ENCODE data around the gene IL1RAPL2. TPM values are rescaled to one million over a fixed set of nuclear protein-coding genes. Genes with fewer than 3 reads are reported as not detected.
"Not testable (repeated sequence)": the region's sequence is repeated elsewhere in the genome, so short reads cannot be mapped to it uniquely, and the experiment has no call there.

Gene IL1RAPL2
- total RNA-seq, 2 experiments from 2014 or later: not detected

GRCh38 chrX:104641176-104641575 is 75.2 kb downstream of the IL1RAPL2 start:
- H3K9me3 Mint-ChIP-seq: peaks cover 5% of the 10 kb centered on the region
- H3K4me1 Mint-ChIP-seq: no peaks in the 10 kb centered on the region
- no peak overlapping the region for H3K27ac Mint-ChIP-seq
- CTCF ChIA-PET: no interaction called here
- H3K27me3 Mint-ChIP-seq: no peaks in the 10 kb centered on the region
- no peak overlapping the region for H3K4me3 Mint-ChIP-seq
- POLR2A ChIA-PET: no interaction called here
- no peak for DNase-seq
- no peaks in the 10 kb centered on the region for H3K36me3 Mint-ChIP-seq (ENCODE audit: low read depth)

DNA sequence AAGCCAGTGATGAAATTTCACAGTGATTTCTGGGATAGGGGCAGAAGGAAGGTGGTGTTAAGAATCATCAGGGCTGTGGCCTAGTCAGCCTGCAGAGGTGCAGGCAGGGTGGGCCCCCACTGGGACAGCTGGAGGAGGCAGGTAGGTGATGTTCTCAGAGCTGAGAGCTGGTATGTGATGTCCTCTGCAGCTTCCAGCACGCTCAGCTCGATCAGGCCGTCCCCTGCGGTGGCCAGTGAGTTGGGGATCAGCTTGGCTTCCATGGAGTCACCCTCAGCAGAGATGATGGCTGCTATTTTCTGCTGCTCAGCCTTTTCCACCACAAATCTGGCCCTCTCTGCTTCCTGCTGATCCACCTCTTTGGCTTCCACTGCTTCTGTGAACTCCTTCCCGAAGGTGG is 81.1 kb downstream of the IL1RAPL2 start:
- Mint-ChIP-seq H3K36me3 (ENCODE audit: low read depth) (no peaks in the 10 kb centered on the region), H3K4me3 (no peak overlapping the region), H3K27ac (no peak overlapping the region), H3K4me1 (no peaks in the 10 kb centered on the region), H3K9me3 (peaks cover 5% of the 10 kb centered on the region), H3K27me3 (no peaks in the 10 kb centered on the region)
- CTCF ChIA-PET: no interaction called here
- POLR2A ChIA-PET: no interaction called here
- DNase-seq: no peak

DNA sequence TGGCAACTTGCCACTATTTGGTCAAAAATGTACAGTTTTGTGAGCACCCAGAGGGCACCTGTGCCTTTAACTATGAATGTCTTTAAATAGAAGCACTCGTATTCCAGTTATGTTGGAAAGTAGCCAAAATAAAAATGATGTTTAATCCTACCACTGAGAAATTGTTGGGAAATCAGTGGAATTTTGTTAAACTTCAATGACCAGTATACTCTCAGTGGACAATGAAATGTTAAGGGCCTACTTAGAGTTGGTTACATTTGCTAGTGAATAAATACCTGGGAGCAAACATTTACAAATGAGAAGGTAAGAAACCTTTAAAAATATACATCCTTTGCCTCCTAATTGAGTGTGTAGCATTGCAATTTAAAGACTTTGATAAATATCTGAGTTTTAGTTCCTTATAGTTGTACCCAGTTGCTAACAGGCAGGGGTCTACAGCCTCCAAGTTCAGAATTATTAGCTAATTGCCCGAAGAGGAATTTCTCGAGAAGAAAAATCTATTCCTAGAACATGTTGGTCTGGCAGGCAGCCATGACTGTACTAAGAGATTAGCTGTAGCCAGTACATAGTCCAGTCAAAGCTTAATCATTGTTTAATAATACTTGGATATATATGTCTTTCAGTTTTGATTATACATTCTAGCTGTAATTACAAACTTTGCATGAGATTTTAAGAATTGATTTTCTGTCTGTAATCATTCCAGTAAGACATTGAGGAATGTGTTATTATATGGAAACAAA is 93.2 kb downstream of the IL1RAPL2 start:
- H3K4me3 Mint-ChIP-seq: no peak overlapping the region
- CTCF ChIA-PET: no interaction called here
- no peak for DNase-seq
- H3K9me3 Mint-ChIP-seq: no peaks in the 10 kb centered on the region
- no peaks in the 10 kb centered on the region for H3K4me1 Mint-ChIP-seq
- no peak overlapping the region for H3K27ac Mint-ChIP-seq
- no peaks in the 10 kb centered on the region for H3K36me3 Mint-ChIP-seq (ENCODE audit: low read depth)
- H3K27me3 Mint-ChIP-seq: no peaks in the 10 kb centered on the region
- POLR2A ChIA-PET: no interaction called here

DNA sequence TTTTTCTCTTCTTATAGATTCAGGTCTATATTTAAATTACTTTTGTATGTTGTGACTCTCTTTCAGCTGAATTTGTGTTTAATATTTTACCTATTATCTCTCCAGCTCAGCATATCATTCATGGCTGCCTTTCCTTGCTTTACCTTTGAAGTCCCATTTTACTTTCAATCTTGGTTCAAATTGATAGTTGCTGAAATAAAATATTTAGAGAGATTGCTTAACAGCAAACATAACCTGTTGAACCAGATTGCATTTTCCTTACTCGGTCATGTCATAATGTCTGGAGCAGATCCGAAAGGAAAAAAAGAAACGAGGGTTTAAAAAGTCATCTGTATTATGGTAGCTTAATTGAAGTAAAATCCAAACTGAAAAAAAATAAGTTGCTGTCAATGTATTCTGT is 94.1 kb downstream of the IL1RAPL2 start:
- DNase-seq: no peak
- Mint-ChIP-seq H3K36me3 (ENCODE audit: low read depth) (no peaks in the 10 kb centered on the region), H3K27ac (no peak overlapping the region), H3K9me3 (no peaks in the 10 kb centered on the region), H3K4me1 (no peaks in the 10 kb centered on the region), H3K4me3 (no peak overlapping the region), H3K27me3 (no peaks in the 10 kb centered on the region)
- CTCF ChIA-PET: no interaction called here
- POLR2A ChIA-PET: no interaction called here

DNA sequence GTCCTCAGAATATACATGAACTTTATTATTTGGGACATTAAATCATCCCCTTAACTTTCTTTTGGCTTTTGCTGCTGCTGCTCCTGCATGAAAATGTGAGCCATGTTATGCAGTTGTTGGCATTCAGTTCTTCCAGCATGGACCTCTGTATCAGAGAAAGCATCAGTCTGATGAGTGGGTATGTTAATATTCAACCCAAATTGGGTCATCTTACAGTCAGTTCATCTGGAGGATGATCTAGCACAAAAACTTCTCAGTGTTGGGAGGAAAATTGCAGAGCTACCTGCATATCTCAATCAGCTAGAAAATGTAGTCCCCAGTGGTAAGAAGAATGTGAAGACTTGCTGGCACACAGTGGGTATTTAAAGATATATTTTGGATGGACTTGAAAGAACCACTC is 96.7 kb downstream of the IL1RAPL2 start:
- H3K4me1 Mint-ChIP-seq: no peaks in the 10 kb centered on the region
- no peaks in the 10 kb centered on the region for H3K27me3 Mint-ChIP-seq
- H3K27ac Mint-ChIP-seq: no peak overlapping the region
- ChIA-PET CTCF (no interaction called here), POLR2A (no interaction called here)
- DNase-seq: no peak
- H3K9me3 Mint-ChIP-seq: no peaks in the 10 kb centered on the region
- no peak overlapping the region for H3K4me3 Mint-ChIP-seq
- no peaks in the 10 kb centered on the region for H3K36me3 Mint-ChIP-seq (ENCODE audit: low read depth)

DNA sequence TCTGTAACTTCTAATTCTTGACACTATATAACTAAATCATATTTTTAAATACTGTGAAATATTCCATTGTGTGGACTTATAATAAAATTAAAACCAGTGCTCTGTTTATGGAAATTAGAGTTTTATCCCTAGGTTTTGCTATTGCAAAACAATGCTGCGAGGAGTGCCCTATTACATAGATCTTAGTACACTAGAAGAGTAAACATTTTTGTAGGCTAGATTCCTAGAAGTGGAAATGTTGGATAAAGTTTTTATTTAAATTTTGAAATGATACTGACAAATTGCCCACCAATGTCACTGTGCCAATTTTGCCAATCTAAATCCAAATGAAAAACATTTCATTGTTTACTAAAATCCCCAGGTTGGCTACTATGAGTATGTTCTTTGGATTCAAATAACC is 99.7 kb downstream of the IL1RAPL2 start:
- Mint-ChIP-seq H3K4me1 (no peaks in the 10 kb centered on the region), H3K4me3 (no peak overlapping the region), H3K27me3 (no peaks in the 10 kb centered on the region), H3K9me3 (no peaks in the 10 kb centered on the region), H3K36me3 (ENCODE audit: low read depth) (no peaks in the 10 kb centered on the region), H3K27ac (no peak overlapping the region)
- POLR2A ChIA-PET: no interaction called here
- no peak for DNase-seq
- CTCF ChIA-PET: no interaction called here

GRCh38 chrX:104668550-104668949 is 102.6 kb downstream of the IL1RAPL2 start:
- H3K27ac Mint-ChIP-seq: no peak overlapping the region
- no peaks in the 10 kb centered on the region for H3K9me3 Mint-ChIP-seq
- no peak overlapping the region for H3K4me3 Mint-ChIP-seq
- CTCF ChIA-PET: no interaction called here
- no peak for DNase-seq
- POLR2A ChIA-PET: no interaction called here
- no peaks in the 10 kb centered on the region for H3K4me1 Mint-ChIP-seq
- no peaks in the 10 kb centered on the region for H3K27me3 Mint-ChIP-seq
- H3K36me3 Mint-ChIP-seq (ENCODE audit: low read depth): no peaks in the 10 kb centered on the region

DNA sequence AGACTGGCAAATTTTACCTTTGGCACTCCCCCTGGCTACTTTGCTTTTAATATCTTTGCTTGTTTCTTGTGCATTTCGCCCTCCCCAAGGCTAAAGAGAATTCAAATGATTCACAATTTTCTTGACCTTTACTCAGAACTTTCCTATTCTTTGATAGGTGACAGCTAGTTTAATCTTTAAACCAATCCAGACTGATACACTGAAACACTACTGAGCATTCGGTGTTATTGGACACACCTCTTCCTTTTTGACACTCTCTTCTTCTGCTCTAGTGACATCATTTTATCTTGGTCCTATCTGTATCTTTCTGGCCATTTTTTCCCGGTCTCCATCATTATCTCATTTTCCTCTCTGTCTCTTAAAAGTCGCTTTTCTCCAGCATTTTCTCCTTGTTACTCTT is 103.1 kb downstream of the IL1RAPL2 start:
- Mint-ChIP-seq H3K9me3 (no peaks in the 10 kb centered on the region), H3K4me1 (no peaks in the 10 kb centered on the region), H3K27ac (no peak overlapping the region), H3K27me3 (no peaks in the 10 kb centered on the region), H3K4me3 (no peak overlapping the region), H3K36me3 (ENCODE audit: low read depth) (no peaks in the 10 kb centered on the region)
- no peak for DNase-seq
- POLR2A ChIA-PET: no interaction called here
- CTCF ChIA-PET: no interaction called here

- H3K4me1 Mint-ChIP-seq: no peaks in the 10 kb centered on the region
- H3K4me3 Mint-ChIP-seq: no peak overlapping the region
- no peak for DNase-seq
- H3K9me3 Mint-ChIP-seq: no peaks in the 10 kb centered on the region
- H3K36me3 Mint-ChIP-seq (ENCODE audit: low read depth): no peaks in the 10 kb centered on the region
- CTCF ChIA-PET: no interaction called here
- H3K27ac Mint-ChIP-seq: no peak overlapping the region
- POLR2A ChIA-PET: no interaction called here
- H3K27me3 Mint-ChIP-seq: no peaks in the 10 kb centered on the region
These were observed 104.1 kb downstream of the IL1RAPL2 start for GRCh38 chrX:104670051-104670450.

DNA sequence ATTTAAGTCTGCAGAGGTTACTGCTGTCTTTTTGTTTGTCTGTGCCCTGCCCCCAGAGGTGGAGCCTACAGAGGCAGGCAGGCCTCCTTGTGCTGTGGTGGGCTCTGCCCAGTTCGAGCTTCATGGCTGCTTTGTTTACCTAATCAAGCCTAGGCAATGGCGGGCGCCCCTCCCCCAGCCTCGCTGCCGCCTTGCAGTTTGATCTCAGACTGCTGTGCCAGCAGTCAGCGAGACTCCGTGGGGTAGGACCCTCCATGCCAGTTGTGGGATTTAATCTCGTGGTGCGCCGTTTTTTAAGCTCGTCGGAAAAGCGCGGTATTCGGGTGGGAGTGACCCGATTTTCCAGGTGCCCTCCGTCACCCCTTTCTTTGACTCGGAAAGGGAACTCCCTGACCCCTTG is 111.5 kb downstream of the IL1RAPL2 start:
- H3K36me3 Mint-ChIP-seq (ENCODE audit: low read depth); CTCF ChIA-PET; DNase-seq: not testable (repeated sequence)

GRCh38 chrX:104679175-104679574 is 113.2 kb downstream of the IL1RAPL2 start:
- no peaks in the 10 kb centered on the region for H3K36me3 Mint-ChIP-seq (ENCODE audit: low read depth)
- H3K4me3 Mint-ChIP-seq: no peak overlapping the region
- no peak for DNase-seq
- H3K4me1 Mint-ChIP-seq: no peaks in the 10 kb centered on the region
- no peaks in the 10 kb centered on the region for H3K27me3 Mint-ChIP-seq
- no peak overlapping the region for H3K27ac Mint-ChIP-seq
- H3K9me3 Mint-ChIP-seq: no peaks in the 10 kb centered on the region
- ChIA-PET CTCF (no interaction called here), POLR2A (no interaction called here)

More for the DNA sequence above, 111.5 kb downstream of the IL1RAPL2 start:
- H3K9me3 Mint-ChIP-seq, H3K4me1 Mint-ChIP-seq, H3K27ac Mint-ChIP-seq, H3K4me3 Mint-ChIP-seq, POLR2A ChIA-PET, H3K27me3 Mint-ChIP-seq: not testable (repeated sequence)

DNA sequence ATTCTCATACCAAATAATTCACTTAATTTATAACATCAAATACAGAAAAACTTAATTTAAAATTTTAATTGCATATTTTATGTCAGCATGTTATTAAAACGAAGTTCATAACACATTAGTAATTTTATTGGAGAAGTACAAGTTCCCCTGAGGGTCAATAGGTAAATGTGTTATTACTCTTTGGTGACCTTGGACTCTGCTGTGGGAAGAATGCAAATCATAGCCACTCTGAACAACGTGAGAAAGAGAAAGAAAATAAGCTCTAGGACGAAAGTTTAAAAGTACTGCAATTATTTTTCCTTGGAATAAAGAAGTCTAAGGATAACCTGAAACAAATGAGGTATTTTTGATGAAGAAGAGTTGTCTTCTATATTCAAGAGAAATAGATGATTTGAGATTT is 115.2 kb downstream of the IL1RAPL2 start:
- ChIA-PET POLR2A (no interaction called here), CTCF (no interaction called here)
- H3K27ac Mint-ChIP-seq: no peak overlapping the region
- H3K27me3 Mint-ChIP-seq: no peaks in the 10 kb centered on the region
- no peaks in the 10 kb centered on the region for H3K36me3 Mint-ChIP-seq (ENCODE audit: low read depth)
- DNase-seq: no peak
- no peaks in the 10 kb centered on the region for H3K4me1 Mint-ChIP-seq
- H3K9me3 Mint-ChIP-seq: no peaks in the 10 kb centered on the region
- H3K4me3 Mint-ChIP-seq: no peak overlapping the region

DNA sequence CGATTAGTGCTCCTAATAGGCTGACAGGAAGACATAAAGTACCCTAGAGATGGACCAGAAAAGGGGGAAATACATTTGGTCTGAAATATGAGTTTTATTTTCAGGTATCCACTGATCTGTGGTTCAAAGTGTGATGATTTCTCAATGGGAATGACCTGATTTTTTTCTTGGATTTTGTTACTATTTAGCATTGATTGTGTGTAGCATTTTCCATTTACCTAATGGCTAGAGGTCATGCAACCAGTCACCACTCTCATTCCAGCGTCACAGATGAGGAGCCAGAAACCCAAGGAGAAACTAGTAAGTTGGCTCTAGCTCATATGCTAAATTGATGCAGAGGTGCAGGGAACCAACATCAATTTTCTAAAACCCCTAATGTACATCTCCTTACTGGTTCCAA is 118.1 kb downstream of the IL1RAPL2 start:
- H3K27ac Mint-ChIP-seq: no peak overlapping the region
- POLR2A ChIA-PET: no interaction called here
- no peaks in the 10 kb centered on the region for H3K27me3 Mint-ChIP-seq
- H3K4me1 Mint-ChIP-seq: no peaks in the 10 kb centered on the region
- no peaks in the 10 kb centered on the region for H3K9me3 Mint-ChIP-seq
- DNase-seq: no peak
- no peak overlapping the region for H3K4me3 Mint-ChIP-seq
- no peaks in the 10 kb centered on the region for H3K36me3 Mint-ChIP-seq (ENCODE audit: low read depth)
- CTCF ChIA-PET: no interaction called here

DNA sequence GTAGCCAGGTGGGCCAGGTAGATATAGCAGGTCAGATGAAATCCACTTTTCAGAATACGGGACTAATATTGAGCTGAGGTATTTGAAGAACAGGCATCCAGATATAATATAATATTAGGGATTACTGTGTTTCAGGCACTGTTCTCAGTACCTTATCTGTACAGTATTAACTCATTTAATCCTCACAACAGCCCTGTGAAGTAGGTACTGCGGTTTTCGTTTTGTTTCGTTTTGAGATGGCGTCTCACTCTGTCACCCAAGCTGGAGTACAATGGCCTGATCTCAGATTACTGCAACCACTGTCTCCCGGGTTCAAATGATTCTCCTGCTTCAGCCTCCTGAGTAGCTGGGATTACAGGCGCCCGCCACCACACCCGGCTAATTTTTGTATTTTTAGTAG is 129.6 kb downstream of the IL1RAPL2 start:
- Mint-ChIP-seq H3K4me1 (no peaks in the 10 kb centered on the region), H3K4me3 (no peak overlapping the region), H3K36me3 (ENCODE audit: low read depth) (no peaks in the 10 kb centered on the region), H3K9me3 (no peaks in the 10 kb centered on the region), H3K27ac (no peak overlapping the region), H3K27me3 (no peaks in the 10 kb centered on the region)
- ChIA-PET POLR2A (no interaction called here), CTCF (no interaction called here)
- no peak for DNase-seq

DNA sequence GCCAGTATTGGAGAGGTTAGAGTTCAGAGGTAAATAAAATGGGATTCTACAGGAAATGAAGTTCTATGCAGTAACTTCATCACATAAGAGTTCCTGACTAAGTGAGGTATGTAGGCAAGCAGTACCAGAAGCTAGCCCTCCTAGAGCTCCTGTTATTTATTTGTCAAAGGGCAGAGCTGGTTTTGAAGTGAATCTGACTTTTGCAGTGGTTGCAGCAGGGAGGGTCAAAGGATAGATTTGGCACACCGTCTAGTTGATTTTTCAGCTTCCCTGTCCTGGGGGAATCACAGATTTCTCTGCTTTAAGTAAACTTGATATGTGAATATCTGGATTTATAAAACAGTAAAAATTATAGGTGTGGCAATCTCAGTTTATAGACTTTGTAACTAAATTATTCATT is 130.7 kb downstream of the IL1RAPL2 start:
- no peak overlapping the region for H3K27ac Mint-ChIP-seq
- no peaks in the 10 kb centered on the region for H3K9me3 Mint-ChIP-seq
- DNase-seq: no peak
- H3K4me3 Mint-ChIP-seq: no peak overlapping the region
- H3K4me1 Mint-ChIP-seq: no peaks in the 10 kb centered on the region
- CTCF ChIA-PET: no interaction called here
- POLR2A ChIA-PET: no interaction called here
- H3K27me3 Mint-ChIP-seq: no peaks in the 10 kb centered on the region
- H3K36me3 Mint-ChIP-seq (ENCODE audit: low read depth): no peaks in the 10 kb centered on the region
